NCI-H510A (cell line): Measurements from ENCODE around the gene NSMCE3.
"Not testable (repeated sequence)": the region's sequence is repeated elsewhere in the genome, so short reads cannot be mapped to it uniquely, and the experiment has no call there.

Experiments used
- DNase-seq: peaks from one replicate; lab custom pipeline; 2025; lab: John Stamatoyannopoulos, UW

NSMCE3 gene

GRCh38 chr15:29270169-29270955 lies 740 bp upstream of the NSMCE3 start:
- DNase-seq: no peak

- DNase-seq: no peak
These were observed 727 bp downstream of the NSMCE3 start for GRCh38 chr15:29268706-29269484.

- no peak for DNase-seq
These were observed 3.5 kb downstream of the NSMCE3 start for GRCh38 chr15:29266052-29266582.

- no peak for DNase-seq
These were observed 6.3 kb downstream of the NSMCE3 start for GRCh38 chr15:29263289-29263688.

- DNase-seq: no peak
These were observed 6.9 kb downstream of the NSMCE3 start for GRCh38 chr15:29262738-29263137.

- DNase-seq: no peak
These were observed 8.7 kb downstream of the NSMCE3 start for GRCh38 chr15:29260896-29261295.

- DNase-seq: no peak
These were observed 10.4 kb downstream of the NSMCE3 start for GRCh38 chr15:29259233-29259632.

- no peak for DNase-seq
These were observed 17.4 kb downstream of the NSMCE3 start for GRCh38 chr15:29252234-29252633.

GRCh38 chr15:29244544-29244943 lies 25.1 kb downstream of the NSMCE3 start:
- DNase-seq: no peak

GRCh38 chr15:29244123-29244522 lies 25.5 kb downstream of the NSMCE3 start:
- DNase-seq: no peak

- DNase-seq: no peak
These were observed 27.0 kb downstream of the NSMCE3 start for GRCh38 chr15:29242456-29243242.

GRCh38 chr15:29241207-29241606 lies 28.4 kb downstream of the NSMCE3 start:
- no peak for DNase-seq

GRCh38 chr15:29239395-29239794 lies 30.2 kb downstream of the NSMCE3 start:
- no peak for DNase-seq

- DNase-seq: no peak
These were observed 36.1 kb downstream of the NSMCE3 start for GRCh38 chr15:29233566-29233965.

- DNase-seq: no peak
These were observed 43.0 kb downstream of the NSMCE3 start for GRCh38 chr15:29226436-29227208.

GRCh38 chr15:29225534-29226234 lies 43.9 kb downstream of the NSMCE3 start:
- DNase-seq: no peak

GRCh38 chr15:29224987-29225363 lies 44.6 kb downstream of the NSMCE3 start:
- not testable (repeated sequence) for DNase-seq

GRCh38 chr15:29224235-29224986 lies 45.2 kb downstream of the NSMCE3 start:
- not testable (repeated sequence) for DNase-seq

- DNase-seq: no peak
These were observed 46.0 kb downstream of the NSMCE3 start for GRCh38 chr15:29223640-29224039.
